ENCODE measurements around the gene CST8.

Gene CST8

GRCh38 chr20:23476015-23476754 is 14.7 kb upstream of the CST8 start:
- DNase-seq: no peak

DNA sequence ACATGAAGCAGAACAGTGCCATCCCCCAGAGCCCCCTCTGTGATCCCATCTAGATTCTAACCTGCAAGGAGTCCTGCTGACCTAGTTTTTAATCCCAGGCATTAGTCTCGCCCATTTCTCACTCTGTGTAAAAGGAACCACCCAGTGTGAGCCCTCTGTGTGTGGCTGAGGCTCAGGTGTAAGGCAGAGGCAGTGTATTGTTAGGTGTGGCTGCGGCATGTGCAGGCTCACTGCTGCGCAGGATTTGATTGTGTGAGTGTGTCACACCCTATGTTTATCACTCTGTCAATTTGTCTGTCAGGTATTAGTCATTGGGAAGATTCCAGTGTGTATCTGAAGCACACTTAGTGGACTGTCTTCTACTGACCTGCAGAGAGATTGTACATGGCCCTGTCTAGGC is 13.7 kb upstream of the CST8 start:
- no peak for DNase-seq

DNA sequence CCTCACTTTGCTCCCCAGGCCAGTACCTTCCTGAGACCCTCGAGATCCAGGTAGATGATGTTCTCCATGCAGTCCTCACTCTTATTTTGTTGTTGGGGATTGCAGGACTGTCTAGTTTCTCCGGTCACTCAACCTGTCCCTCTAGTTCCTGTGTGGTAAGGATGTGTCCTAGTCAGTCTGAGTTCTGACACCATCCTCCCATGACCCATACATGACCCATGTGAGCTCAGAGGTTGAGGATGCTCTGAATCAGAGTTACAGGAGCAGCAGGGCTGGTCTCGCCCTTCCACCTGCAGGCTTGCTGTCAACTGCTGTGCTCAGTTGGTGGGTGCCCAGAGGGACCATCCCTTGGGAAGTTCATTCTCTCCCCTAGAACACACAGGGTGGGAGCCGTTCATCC is 11.9 kb upstream of the CST8 start:
- no peak for DNase-seq

DNA sequence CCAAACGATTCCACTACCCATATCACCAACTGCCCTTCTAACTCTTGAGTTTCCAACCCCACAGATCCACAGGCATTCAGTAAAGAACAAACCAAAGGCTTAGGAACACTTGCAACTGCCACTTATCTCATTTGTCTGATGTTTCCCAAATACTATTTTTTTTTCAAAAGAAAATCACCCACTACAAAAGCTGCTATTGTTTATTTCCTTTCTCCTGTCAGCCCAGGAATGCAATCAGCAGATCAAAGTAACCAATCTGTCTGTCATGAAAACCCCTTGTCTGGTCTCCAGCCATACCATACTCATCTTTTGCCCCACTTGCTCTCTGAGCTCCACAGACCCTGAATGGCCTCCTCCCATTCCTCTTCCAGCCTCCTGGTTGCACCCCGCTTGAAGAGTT is 8.8 kb upstream of the CST8 start:
- no peak for DNase-seq

- no peak for DNase-seq
These were observed 6.8 kb upstream of the CST8 start for GRCh38 chr20:23484081-23484480.

GRCh38 chr20:23488470-23488869 is 2.4 kb upstream of the CST8 start:
- no peak for DNase-seq

DNA sequence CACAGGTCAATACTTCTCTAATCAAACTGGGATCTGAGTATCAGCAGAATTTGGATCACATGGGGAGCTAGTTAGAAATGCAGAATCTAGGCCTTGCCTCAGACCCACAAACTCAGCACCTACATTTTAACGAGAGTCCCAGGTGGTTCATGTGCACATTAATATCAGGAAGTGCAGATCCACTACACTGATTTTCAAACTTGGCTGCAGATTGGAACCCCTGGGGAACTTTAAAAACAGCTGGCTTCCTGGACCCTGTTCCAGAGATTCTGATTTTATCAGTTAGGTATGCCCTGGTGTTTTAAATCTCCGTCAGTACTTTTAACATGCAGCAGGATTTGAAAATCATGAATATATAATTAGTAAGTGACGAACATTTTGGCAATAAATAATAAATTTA is 1.9 kb upstream of the CST8 start:
- DNase-seq: no peak

- no peak for DNase-seq
These were observed 1.4 kb downstream of the CST8 start for GRCh38 chr20:23492292-23492691.

DNA sequence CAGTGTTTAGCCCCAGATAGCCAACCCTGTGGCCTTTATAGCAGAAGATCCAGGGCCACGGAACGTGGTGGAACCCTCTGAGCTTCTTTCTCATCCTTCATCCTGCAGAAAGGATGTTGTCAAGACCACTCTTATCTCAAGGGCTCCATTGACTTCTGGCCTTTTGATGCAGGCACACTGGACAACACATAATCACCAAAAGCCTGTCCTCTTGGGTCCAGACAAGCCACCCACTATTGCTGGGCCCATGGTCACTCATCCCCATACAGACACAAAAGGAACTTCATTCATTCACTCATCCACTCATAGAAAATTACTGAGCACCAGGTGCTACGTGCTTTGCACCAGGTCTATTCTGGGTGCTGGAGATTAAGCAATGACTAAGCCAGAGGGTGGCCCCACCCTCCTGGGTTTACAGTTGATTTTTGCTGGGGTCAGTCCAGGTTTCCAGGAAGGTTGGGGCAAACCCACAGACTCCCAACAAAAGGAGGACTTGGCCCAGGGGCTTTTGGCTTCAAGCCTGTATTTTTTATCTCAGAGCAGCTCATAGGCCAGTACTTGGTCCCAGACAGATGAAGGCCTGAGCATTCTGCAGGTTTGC is 2.4 kb downstream of the CST8 start:
- no peak for DNase-seq

DNA sequence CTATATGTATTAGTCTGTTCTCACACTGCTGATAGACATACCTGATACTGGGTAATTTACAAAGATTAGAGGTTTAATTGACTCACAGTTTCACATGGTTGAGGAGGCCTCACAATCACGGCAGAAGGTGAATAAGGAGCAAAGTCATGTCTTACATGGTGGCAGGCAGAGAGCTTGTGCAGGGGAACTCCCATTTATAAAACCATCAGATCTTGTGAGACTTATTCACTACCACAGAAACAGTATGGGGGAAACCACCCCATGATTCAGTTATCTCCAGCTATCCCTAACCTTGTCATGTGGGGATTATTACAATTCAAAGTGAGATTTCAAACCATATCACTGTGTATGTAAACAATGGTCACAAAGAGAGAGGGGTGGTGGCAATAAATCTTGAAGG is 6.6 kb downstream of the CST8 start:
- DNase-seq: no peak

DNA sequence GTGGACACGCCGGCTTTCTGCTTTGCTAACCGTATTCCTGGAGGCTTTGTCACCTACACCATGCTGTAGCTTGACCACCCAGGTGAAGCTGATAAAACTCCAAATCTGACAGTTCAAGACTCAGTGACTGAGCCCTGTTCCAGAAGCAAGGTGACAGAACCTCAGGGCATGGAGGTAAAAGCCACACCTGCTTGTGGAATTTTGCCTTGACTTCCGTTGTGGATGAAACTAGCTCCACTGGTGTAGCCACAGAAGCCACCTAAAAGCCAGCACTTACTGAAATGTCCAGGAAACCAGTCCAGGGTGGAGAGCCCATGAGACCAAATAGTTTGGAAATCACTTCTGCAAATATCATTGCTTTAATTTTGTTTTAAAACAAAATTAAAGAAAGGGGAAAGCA is 11.0 kb downstream of the CST8 start:
- no peak for DNase-seq

DNA sequence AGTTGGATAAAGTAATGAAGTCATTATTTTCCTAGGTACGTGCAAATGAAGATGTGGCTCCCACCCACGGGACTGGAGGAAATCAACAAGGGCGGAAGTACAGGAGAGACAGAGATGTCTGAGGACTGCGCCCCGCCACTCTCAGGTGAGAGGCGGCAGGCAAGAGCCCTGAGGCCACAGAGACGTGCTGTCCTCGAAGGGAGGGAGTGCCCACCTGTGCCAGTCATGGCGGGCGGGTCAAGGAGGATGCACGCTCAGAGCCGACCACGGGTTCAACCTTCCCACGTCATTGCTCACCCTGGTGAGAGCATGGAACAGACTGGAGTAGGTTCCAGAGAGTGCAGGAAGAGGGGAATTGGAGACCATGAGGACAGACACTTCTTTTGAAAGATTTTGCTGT is 12.7 kb downstream of the CST8 start:
- DNase-seq: no peak

DNA sequence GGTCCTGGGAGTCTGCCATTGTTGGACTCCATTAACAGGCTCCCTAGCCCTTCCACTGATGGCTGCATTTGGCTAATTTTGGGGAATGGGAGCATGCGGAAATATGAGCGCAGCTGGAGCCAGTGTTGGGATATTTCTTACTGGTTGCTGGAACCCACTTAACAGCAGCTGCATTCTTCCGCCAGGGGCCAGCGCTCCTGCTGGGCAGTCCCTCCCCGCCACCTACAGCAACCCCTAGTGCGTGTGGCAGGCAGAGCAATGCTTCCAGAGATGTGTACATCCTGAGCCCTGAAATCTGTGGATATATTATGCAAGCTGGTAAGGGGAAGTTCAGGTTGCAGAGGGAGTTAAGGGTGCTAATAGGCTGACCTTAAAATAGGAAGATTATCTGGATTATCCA is 16.4 kb downstream of the CST8 start:
- no peak for DNase-seq

DNA sequence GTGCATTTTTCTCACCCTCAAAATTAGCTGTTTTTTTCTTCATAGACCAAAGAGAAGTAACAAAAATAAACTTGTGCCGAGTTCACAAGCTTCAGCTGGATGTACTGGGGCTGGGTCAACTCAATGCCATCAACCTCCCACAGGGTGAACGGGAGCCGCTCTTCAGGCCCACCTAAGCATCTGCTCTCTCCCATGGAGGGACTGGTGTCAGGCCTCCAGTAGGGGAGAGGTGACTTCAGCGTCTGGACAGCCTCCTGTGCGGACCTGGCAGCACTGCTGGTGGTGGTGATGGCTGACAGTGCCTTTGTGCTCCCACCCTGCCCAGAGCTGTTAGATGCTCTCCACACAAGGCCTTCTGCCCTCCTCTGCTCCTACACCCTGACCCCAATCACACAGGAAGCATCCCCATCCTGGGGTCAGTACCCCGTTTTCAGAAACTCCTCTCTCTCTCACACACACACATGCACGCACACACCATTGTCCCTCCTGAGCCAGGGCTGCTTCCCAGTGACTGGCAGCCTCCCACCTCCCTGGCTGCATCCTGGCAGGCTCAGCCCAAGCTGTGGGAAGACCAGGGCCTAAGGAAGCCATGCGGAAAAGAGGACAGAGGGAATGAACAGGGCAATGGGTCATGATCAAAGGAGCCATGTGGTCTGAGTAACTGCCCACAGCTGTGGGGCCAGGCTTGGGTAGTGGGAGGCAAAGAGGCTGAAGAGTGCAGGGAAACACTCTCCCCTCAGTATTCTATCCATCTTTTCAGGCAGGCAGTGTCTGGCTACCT is 17.7 kb downstream of the CST8 start:
- no peak for DNase-seq

DNA sequence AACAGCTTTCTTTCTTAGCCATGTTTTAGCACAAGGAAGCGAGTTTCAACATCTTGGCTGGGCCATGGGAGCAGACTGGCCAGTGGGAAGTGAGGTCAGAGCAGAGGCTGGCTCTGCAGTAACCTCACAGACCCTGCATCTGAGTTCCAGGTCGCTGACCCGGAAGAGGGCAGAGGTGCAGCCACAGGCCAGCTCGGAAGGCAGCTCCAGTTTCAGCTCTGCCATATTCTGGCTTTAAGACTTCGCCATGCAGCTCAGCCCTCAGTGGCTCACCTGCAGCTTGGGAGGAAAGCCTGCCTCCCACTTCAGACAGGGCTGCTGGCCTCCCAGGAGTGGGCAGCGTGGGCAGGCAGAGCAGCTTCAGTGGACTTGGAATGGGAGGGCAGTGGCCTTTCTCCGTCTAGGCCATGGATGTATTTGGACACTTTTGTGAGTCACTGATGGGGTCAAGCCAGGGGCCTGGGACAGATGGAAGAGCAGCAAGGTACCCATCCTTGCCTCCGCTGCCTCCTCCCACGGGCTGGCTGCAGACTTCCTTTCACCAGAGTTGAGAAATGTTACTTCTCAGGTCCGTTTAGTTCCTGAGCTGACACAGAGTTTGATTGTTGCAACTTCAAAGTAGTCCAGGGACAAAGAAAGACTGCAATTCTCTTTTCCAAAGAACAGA is 18.5 kb downstream of the CST8 start:
- no peak for DNase-seq

- no peak for DNase-seq
These were observed 19.2 kb downstream of the CST8 start for GRCh38 chr20:23510000-23510590.

DNA sequence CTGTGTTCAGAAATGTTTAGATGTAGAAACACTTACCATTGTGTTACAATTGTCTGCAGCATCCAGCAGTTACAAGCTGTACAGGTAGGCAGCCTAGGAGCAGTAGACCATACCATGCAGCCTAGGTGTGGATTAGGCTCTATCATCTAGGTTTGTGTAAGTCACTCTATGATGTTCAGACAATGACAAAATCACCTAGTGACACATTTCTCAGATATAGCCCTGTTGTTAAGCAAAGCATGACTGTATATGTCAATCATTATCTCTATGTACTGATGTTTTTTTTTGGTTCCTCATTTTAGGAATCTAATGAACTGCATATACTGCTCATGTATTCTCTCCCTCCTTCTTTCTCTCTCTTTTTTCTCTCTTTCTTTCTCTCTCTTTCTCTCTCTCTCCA is 22.2 kb downstream of the CST8 start:
- DNase-seq: no peak

GRCh38 chr20:23514848-23515247 is 23.9 kb downstream of the CST8 start:
- no peak for DNase-seq

GRCh38 chr20:23515250-23515939 is 24.5 kb downstream of the CST8 start:
- no peak for DNase-seq

DNA sequence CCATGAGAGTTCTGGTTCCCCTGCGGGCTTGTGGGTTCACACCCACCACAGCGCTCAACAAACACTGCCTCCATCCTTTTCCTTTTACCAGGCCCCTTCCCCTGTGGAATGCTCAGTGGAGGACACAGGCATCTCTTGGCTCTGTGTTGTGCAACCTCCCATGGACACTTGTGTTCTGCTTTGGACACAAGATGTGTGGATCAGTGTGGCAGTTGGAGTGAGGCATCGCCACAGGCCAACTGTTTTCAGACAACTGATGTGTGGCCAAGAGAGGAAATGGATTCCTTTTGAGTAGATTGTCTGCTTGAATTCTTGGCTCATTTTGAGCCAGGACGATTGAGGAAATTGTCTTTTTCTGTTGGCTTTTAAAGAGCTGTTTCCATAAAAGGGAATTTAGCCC is 26.8 kb downstream of the CST8 start:
- no peak for DNase-seq

GRCh38 chr20:23519556-23519955 is 28.6 kb downstream of the CST8 start:
- no peak for DNase-seq

GRCh38 chr20:23520185-23520584 is 29.3 kb downstream of the CST8 start:
- DNase-seq: no peak

- no peak for DNase-seq
These were observed 33.2 kb downstream of the CST8 start for GRCh38 chr20:23524146-23524545.
